IMR-90 (cell line): Measurements from ENCODE around the gene NCOA5. TPM values are rescaled to one million over a fixed set of nuclear protein-coding genes. Genes with fewer than 3 reads are reported as not detected.

Experiments
- ATAC-seq: fragments of 200-7000 bp; cut with Tn5 transposase; 2 replicates; pipeline ENCODE4 v1.9.1; 2020; ENCODE audit warnings: low read depth, mild to moderate bottlenecking, moderate library complexity
- BruUV-seq: library from RNA; stranded (reverse); fragments of 400-500 nt; replicated peaks from 2 replicates; lab custom pipeline; 2021; lab: Mats Ljungman, UMichigan
- CTCF ChIA-PET: fragments of 300-600 bp; formaldehyde crosslinking; extraction: SDS; loops from one replicate; lab custom pipeline; 2021; ENCODE audit warnings: antibody characterized with exemption; lab: Yijun Ruan, JAX
- POLR2A ChIA-PET: fragments of 300-600 bp; sonication (Branson Sonifier 250); formaldehyde crosslinking; loops from one replicate; lab custom pipeline; 2022; ENCODE audit warnings: antibody characterized with exemption; ENCODE audit not compliant: unreplicated experiment; lab: Charles Lee
- DNase-seq: peaks from one replicate; pipeline ENCODE4 v3.0.0; 2013
- H2AFZ ChIP-seq: replicated peaks from 2 replicates; pipeline ENCODE3; 2013; ENCODE audit warnings: low read length, mild to moderate bottlenecking; ENCODE audit not compliant: poor library complexity
- H2AK5ac ChIP-seq: 2 replicates; pipeline ENCODE4 v1.6.1; 2013; ENCODE audit warnings: low read depth, low read length, inconsistent platforms
- H2AK9ac ChIP-seq: replicated peaks from 2 replicates; pipeline ENCODE3; 2013; ENCODE audit warnings: mild to moderate bottlenecking, low read depth, low read length, moderate library complexity; ENCODE audit not compliant: poor library complexity
- H2BK120ac ChIP-seq: 2 replicates; pipeline ENCODE4 v1.6.1; 2013; ENCODE audit warnings: low read depth, low read length, inconsistent platforms
- H2BK15ac ChIP-seq: 3 replicates; pipeline ENCODE4 v1.6.1; 2013; ENCODE audit warnings: low read depth, low read length, inconsistent platforms
- H2BK20ac ChIP-seq: 2 replicates; pipeline ENCODE4 v1.6.1; 2013; ENCODE audit warnings: low read depth, mild to moderate bottlenecking, inconsistent platforms, low read length, moderate library complexity
- H2BK5ac ChIP-seq: 2 replicates; pipeline ENCODE4 v1.6.1; 2013; ENCODE audit warnings: mild to moderate bottlenecking, low read depth, low read length, inconsistent platforms; ENCODE audit not compliant: poor library complexity, severe bottlenecking
- H3K14ac ChIP-seq: replicated peaks from 2 replicates; pipeline ENCODE4 v1.6.1; 2013; ENCODE audit warnings: low read depth, low read length, inconsistent platforms
- H3K18ac ChIP-seq: 2 replicates; pipeline ENCODE4 v1.6.1; 2013; ENCODE audit warnings: low read depth, low read length, control low read depth
- H3K23ac ChIP-seq: 2 replicates; pipeline ENCODE4 v1.6.1; 2013; ENCODE audit warnings: low read depth, low read length, inconsistent platforms
- H3K27ac ChIP-seq: 2 replicates; pipeline ENCODE4 v1.5.1; 2013; ENCODE audit warnings: mild to moderate bottlenecking, control low read depth, low read length; ENCODE audit not compliant: insufficient read depth
- H3K27me3 ChIP-seq: 2 replicates; pipeline ENCODE4 v1.6.1; 2013; ENCODE audit warnings: low read length; ENCODE audit not compliant: control insufficient read depth, insufficient read depth
- H3K36me3 ChIP-seq: 2 replicates; pipeline ENCODE4 v1.6.1; 2013; ENCODE audit warnings: low read length, mixed read lengths; ENCODE audit not compliant: control insufficient read depth, insufficient read depth
- H3K4ac ChIP-seq: 2 replicates; pipeline ENCODE4 v1.6.1; 2013; ENCODE audit warnings: low read depth, low read length, inconsistent platforms
- H3K4me1 ChIP-seq: 2 replicates; pipeline ENCODE4 v1.6.1; 2013; ENCODE audit warnings: low read length, mixed read lengths; ENCODE audit not compliant: control insufficient read depth, insufficient read depth
- H3K4me2 ChIP-seq: 2 replicates; pipeline ENCODE4 v1.6.1; 2013; ENCODE audit warnings: low read depth, mild to moderate bottlenecking, control low read depth, low read length, moderate library complexity
- H3K4me3 ChIP-seq: 2 replicates; pipeline ENCODE4 v1.5.1; 2013; ENCODE audit warnings: low read depth, mild to moderate bottlenecking, control low read depth, low read length, moderate library complexity; ENCODE audit not compliant: insufficient read depth
- H3K56ac ChIP-seq: 2 replicates; pipeline ENCODE4 v1.6.1; 2013; ENCODE audit warnings: low read length, inconsistent platforms; ENCODE audit not compliant: insufficient read depth; ENCODE audit errors: extremely low read depth
- H3K79me1 ChIP-seq, 2 experiments: 2 replicates each; pipeline ENCODE4 v1.6.1; 2013; ENCODE audit warnings: low read length in 2 of 2, inconsistent platforms in 1 of 2, low read depth in 1 of 2
- H3K9ac ChIP-seq: 2 replicates; pipeline ENCODE4 v1.6.1; 2013; ENCODE audit warnings: low read depth, low read length, control low read depth
- H3K9me1 ChIP-seq: 2 replicates; pipeline ENCODE4 v1.6.1; 2013; ENCODE audit warnings: low read length, inconsistent platforms; ENCODE audit not compliant: insufficient read depth
- H3K9me3 ChIP-seq: 2 replicates; pipeline ENCODE4 v1.6.1; 2013; ENCODE audit warnings: low read length; ENCODE audit not compliant: control insufficient read depth, insufficient read depth
- H4K20me1 ChIP-seq: 2 replicates; pipeline ENCODE4 v1.6.1; 2013; ENCODE audit warnings: low read length, inconsistent platforms; ENCODE audit not compliant: insufficient read depth
- H4K5ac ChIP-seq: 2 replicates; pipeline ENCODE4 v1.6.1; 2013; ENCODE audit warnings: mild to moderate bottlenecking, low read depth, low read length, control low read depth
- H4K8ac ChIP-seq, 2 experiments: 2 replicates each; pipeline ENCODE4 v1.6.1; 2013; ENCODE audit warnings: low read depth in 2 of 2, low read length in 2 of 2, control low read depth in 1 of 2, inconsistent platforms in 1 of 2
- H4K91ac ChIP-seq: 2 replicates; pipeline ENCODE4 v1.6.1; 2013; ENCODE audit warnings: low read depth, low read length, inconsistent platforms; ENCODE audit not compliant: insufficient read depth
- BHLHE40 ChIP-seq: fragments of 150-350 bp; IDR thresholded peaks from 2 replicates; pipeline ENCODE4 v1.6.1; 2016; ENCODE audit warnings: mild to moderate bottlenecking, low read depth, low read length
- CEBPB ChIP-seq: IDR thresholded peaks from 2 replicates; pipeline ENCODE4 v1.6.1; 2012; ENCODE audit warnings: low read depth, low read length, improper control_type of control experiment
- CHD1 ChIP-seq: IDR thresholded peaks from 2 replicates; pipeline ENCODE4 v1.6.1; 2012; ENCODE audit warnings: low read depth, low read length, improper control_type of control experiment
- CTCF ChIP-seq: conservative IDR thresholded peaks from 2 replicates; pipeline ENCODE4 v1.5.1; 2012; ENCODE audit warnings: mild to moderate bottlenecking, low read depth, low read length, improper control_type of control experiment
- FOS ChIP-seq: fragments of 150-350 bp; IDR thresholded peaks from 2 replicates; pipeline ENCODE4 v1.6.1; 2016; ENCODE audit warnings: low read depth, low read length
- MAFK ChIP-seq: IDR thresholded peaks from 2 replicates; pipeline ENCODE4 v1.6.1; 2012; ENCODE audit warnings: low read depth, low read length, improper control_type of control experiment
- MAZ ChIP-seq: IDR thresholded peaks from 2 replicates; pipeline ENCODE4 v1.6.1; 2012; ENCODE audit warnings: low read depth, mild to moderate bottlenecking, low read length, improper control_type of control experiment, moderate library complexity, borderline replicate concordance
- MXI1 ChIP-seq: IDR thresholded peaks from 2 replicates; pipeline ENCODE4 v1.6.1; 2012; ENCODE audit warnings: low read depth, mild to moderate bottlenecking, low read length, moderate library complexity, borderline replicate concordance
- NFE2L2 ChIP-seq: fragments of 150-350 bp; IDR thresholded peaks from 2 replicates; pipeline ENCODE4 v1.6.1; 2016; ENCODE audit warnings: low read depth, mild to moderate bottlenecking, low read length
- POLR2A ChIP-seq: IDR thresholded peaks from 2 replicates; pipeline ENCODE4 v1.6.1; 2012; ENCODE audit warnings: mild to moderate bottlenecking, low read depth, low read length
- RAD21 ChIP-seq: IDR thresholded peaks from 2 replicates; pipeline ENCODE4 v1.6.1; 2012; ENCODE audit warnings: low read length, improper control_type of control experiment
- RCOR1 ChIP-seq: IDR thresholded peaks from 2 replicates; pipeline ENCODE4 v1.6.1; 2012; ENCODE audit warnings: mild to moderate bottlenecking, low read length, improper control_type of control experiment; ENCODE audit not compliant: insufficient replicate concordance
- RFX5 ChIP-seq: IDR thresholded peaks from 2 replicates; pipeline ENCODE4 v1.8.0; 2012; ENCODE audit warnings: low read depth, mild to moderate bottlenecking, low read length, moderate library complexity
- SMC3 ChIP-seq: fragments of 150-350 bp; IDR thresholded peaks from 2 replicates; pipeline ENCODE4 v1.6.1; 2016; ENCODE audit warnings: low read depth, mild to moderate bottlenecking, antibody characterized with exemption, low read length, moderate library complexity
- USF2 ChIP-seq: fragments of 150-350 bp; IDR thresholded peaks from 2 replicates; pipeline ENCODE4 v1.6.1; 2017; ENCODE audit warnings: mild to moderate bottlenecking, antibody characterized with exemption, low read length, low read depth
- WGBS, 2 experiments: methylation state at CpG; one replicate each; pipeline versions ENCODE4 v1.1.5 to v1.1.7; 2013; ENCODE audit warnings: missing lambda C conversion rate in 2 of 2; ENCODE audit not compliant: insufficient read length in 1 of 2; ENCODE audit errors: extremely low coverage in 2 of 2; 5-methylcytosine and 5-hydroxymethylcytosine counted together
- dilution Hi-C: fragments of 300-500 bp; cut with HindIII; formaldehyde crosslinking; loops from one replicate; pipeline ENCODE4 v1.14.3; 2018; ENCODE audit warnings: low sequenced_read_pairs; ENCODE audit not compliant: unreplicated experiment
- in situ Hi-C: fragments of 300-500 bp; cut with MboI; formaldehyde crosslinking; loops from 3 replicates; pipeline ENCODE4 v1.14.3; 2019; ENCODE audit warnings: low sequenced_read_pairs, inconsistent platforms, mixed read lengths
- intact Hi-C: fragments of 100-400 bp; cut with micrococcal nuclease; formaldehyde crosslinking; loops from 2 replicates; pipeline ENCODE4 v1.10.0; 2022
- polyA plus RNA-seq, 3 experiments: library from polyadenylated mRNA; depleted of rRNA; stranded (reverse); fragments of >200 nt; gene quantifications; 2 replicates each; pipeline ENCODE4 v1.2.3, GENCODE V29; 2012; ENCODE audit warnings: low replicate concordance in 1 of 3
- total RNA-seq: library from RNA; depleted of rRNA; stranded (reverse); fragments of >200 nt; gene quantifications from 2 replicates; pipeline ENCODE4 v1.2.3, GENCODE V29; 2012
- TF ChIP-seq, protein P1 (sequence below): fragments of 150-350 bp; IDR thresholded peaks from 2 replicates; pipeline ENCODE4 v1.6.1; 2016; ENCODE audit warnings: low read depth, mild to moderate bottlenecking, low read length, moderate library complexity, borderline replicate concordance

The NCOA5 gene
- total and polyA plus RNA-seq, 2 of the 4 experiments (the other 2 are of a cell fraction), result 17.4 to 20.6 TPM

- Histone ChIP-seq H2AK5ac (no peak overlapping the region), H2BK120ac (no peak overlapping the region), H3K27ac (no peak overlapping the region), H4K91ac (no peak overlapping the region), H4K20me1 (peaks cover 76% of the 10 kb centered on the region), H4K8ac (no peak overlapping the region), H2BK20ac (no peak overlapping the region), H2AFZ (no peak overlapping the region), H3K4me3 (no peak overlapping the region), H3K9me3 (no peaks in the 10 kb centered on the region), H3K18ac (no peak overlapping the region), H3K79me1 (peaks cover 17 to 55% of the 10 kb centered on the region in 2 experiments), H3K4me2 (no peak overlapping the region), H3K4ac (no peak overlapping the region), H3K9me1 (peaks cover 10% of the 10 kb centered on the region; the same call in 1 of the 2 replicates), H2BK15ac (no peak overlapping the region), H2AK9ac (no peak overlapping the region), H3K27me3 (no peaks in the 10 kb centered on the region), H3K36me3 (no peaks in the 10 kb centered on the region), H2BK5ac (no peak overlapping the region), H4K5ac (no peak overlapping the region), H3K9ac (no peak overlapping the region), H3K23ac (no peak overlapping the region), H3K56ac (no peak overlapping the region), H3K4me1 (peaks cover 7% of the 10 kb centered on the region), H3K14ac (no peak overlapping the region)
- no TSS peak for BruUV-seq
- ChIA-PET CTCF (no interaction called here), POLR2A (no interaction called here)
- dilution Hi-C loops (no loop called here), in situ Hi-C loops (no loop called here), intact Hi-C loops (loop anchor here (2.0 to 10.0 kb wide), 4 partner anchors 14 to 310 kb away; partner anchors contain the start of gene ZNF335)
- 82% methylated on average over 3 of the region's 3 CpGs; no CpG with 5 or more reads in 1 of the 2 experiments for WGBS, 2 experiments
- ATAC-seq (no peak), DNase-seq (no peak)
- no peak for TF ChIP-seq RFX5
- TF ChIP-seq SMC3, result no peak
- TF ChIP-seq MXI1, result no peak
- TF ChIP-seq NFE2L2, result no peak
- TF ChIP-seq RAD21, result no peak
- TF ChIP-seq MAZ, result no peak
- TF ChIP-seq MAFK, result no peak
- TF ChIP-seq, protein P1, sequence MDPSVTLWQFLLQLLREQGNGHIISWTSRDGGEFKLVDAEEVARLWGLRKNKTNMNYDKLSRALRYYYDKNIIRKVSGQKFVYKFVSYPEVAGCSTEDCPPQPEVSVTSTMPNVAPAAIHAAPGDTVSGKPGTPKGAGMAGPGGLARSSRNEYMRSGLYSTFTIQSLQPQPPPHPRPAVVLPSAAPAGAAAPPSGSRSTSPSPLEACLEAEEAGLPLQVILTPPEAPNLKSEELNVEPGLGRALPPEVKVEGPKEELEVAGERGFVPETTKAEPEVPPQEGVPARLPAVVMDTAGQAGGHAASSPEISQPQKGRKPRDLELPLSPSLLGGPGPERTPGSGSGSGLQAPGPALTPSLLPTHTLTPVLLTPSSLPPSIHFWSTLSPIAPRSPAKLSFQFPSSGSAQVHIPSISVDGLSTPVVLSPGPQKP, result no peak
- no peak for TF ChIP-seq FOS
- no peak for TF ChIP-seq CHD1
- no peak for TF ChIP-seq POLR2A
- no peak for TF ChIP-seq CEBPB
- no peak for TF ChIP-seq USF2
- no peak for TF ChIP-seq CTCF
- no peak for TF ChIP-seq RCOR1
- TF ChIP-seq BHLHE40, result no peak
Measured at GRCh38 chr20:46084805-46085178, 5.0 kb downstream of the NCOA5 start.
